ENCODE measurements around the gene SYNDIG1.

The SYNDIG1 gene

DNA sequence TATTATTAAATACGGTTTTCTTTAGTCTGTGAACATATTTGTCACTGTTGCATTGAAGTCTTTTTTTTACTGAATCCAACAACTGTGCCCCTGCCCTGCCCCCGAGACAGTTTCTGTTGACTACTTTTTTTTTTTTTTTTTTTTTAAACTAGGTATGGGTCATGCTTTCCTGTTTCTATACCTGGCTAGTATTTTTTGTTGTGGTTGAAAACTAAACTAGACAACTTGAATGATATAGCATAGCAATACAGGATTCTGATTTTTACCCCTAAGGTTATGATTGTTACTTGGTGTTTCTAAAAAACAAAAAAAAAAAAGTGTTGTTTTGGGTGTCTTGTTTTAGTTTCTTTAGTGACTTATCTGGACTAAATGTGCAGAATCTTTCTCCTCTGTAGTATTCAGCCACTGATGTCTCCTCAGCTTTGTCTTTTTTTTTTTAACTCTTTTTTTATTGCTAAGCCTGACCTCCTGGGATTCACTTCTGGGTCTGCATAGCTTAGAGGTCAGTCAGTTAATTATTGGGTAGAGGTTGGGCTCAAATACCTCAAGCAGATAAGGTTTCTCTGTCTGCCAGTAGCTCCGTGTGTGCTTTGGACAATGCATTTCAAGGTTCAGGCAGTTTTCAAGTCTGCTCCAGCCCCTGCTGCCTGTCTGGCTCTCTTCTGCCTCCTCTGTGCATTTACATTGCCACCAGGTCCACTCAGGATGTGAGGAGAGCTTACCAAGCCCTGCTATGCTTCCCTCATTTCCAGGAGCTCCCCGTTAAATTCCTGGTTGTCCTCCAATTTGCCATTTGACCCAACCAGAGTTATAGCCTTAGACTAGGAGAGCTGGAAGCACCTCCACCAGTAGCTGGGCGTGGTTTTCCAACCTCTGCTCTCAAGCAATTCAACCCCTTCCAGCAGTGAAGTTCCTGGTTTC lies 91.4 kb downstream of the SYNDIG1 start:
- DNase-seq (ENCODE audit: low read depth, low spot score) = no peak

DNA sequence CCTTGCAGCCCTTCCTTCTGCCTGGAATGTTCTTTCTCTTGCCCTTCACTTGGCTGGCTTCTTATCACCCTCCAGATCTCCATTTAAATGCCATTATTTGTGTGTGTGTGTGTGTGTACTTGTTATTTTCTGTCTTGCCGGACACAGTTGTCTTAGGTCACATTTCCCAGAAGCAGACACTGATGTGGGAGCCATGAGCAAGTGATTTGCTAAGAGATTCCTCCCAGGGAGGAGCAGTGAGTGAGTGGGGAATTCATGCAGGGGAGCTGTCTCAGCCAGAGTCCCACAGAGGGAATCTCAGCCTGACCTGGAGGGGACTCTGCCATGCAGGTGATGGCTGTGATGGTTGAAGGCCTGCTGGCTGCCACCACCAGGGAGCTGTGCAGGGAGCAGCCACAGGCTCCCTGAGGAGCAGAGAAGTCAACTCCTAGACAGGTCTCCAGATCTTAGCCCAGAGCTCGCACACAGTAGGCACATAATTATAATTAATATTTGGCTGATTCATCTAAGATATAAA lies 96.5 kb downstream of the SYNDIG1 start:
- no peak for DNase-seq (ENCODE audit: low read depth, low spot score)

DNA sequence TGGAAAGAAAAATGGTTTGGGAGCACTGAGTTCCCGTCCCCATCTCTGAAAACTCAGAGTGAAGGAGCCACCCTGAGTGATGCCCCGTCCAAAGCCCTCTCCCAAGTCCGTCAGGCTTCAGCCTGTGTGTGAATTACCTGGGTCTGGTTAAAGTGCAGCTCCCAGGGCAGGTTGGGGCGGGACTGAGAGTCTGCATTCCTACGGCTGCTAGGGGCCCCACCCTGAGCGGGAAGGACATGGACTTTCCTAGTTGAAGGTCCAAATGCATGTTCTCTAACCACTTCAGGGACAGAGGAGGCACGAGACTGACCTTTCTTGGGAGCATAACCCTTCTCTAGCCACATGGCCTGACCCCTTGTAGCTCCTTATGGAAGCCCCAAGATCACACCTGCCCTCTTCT lies 97.2 kb downstream of the SYNDIG1 start:
- DNase-seq (ENCODE audit: low read depth, low spot score) = no peak

GRCh38 chr20:24567508-24567907 lies 98.1 kb downstream of the SYNDIG1 start:
- DNase-seq (ENCODE audit: low read depth, low spot score) = no peak

DNA sequence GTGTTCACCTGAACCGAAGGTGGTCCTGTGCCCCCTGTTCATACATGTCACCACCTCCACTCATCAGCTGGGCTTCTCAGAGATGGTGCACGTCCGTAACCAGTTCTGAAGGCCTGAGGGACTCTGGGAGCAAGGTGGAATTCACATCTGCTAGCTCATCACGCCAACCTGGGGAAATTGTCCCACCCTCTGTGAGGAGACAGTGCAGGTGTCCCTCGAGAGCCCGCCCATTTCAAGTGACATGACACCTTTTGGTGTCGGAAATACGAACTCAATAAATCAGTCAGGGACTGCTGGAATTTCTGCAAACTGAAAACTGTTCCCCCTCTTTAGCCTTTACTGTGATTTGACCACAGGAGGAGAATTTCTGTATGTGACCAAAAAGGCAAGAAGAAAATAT lies 99.4 kb downstream of the SYNDIG1 start:
- DNase-seq (ENCODE audit: low read depth, low spot score) = no peak

DNA sequence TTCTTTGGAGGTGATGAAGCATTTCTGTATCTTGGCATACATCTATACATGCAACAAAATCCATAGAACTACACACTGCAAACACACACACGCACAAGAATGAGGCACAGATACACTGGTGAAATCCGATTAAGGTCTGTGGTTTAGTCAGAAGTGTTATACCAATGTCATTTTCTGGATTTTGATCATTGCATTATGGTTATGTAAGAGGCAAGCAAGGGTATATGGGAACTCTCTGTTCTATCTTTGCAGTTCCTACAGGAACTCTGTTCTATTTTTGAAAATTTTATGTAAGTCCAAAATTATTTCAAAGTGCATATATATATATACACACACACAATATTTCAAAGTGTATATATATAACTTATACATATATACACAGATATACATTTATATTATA lies 101.7 kb downstream of the SYNDIG1 start:
- no peak for DNase-seq (ENCODE audit: low read depth, low spot score)

GRCh38 chr20:24572140-24572539 lies 102.7 kb downstream of the SYNDIG1 start:
- no peak for DNase-seq (ENCODE audit: low read depth, low spot score)

GRCh38 chr20:24572862-24573261 lies 103.4 kb downstream of the SYNDIG1 start:
- no peak for DNase-seq (ENCODE audit: low read depth, low spot score)

GRCh38 chr20:24573557-24573956 lies 104.1 kb downstream of the SYNDIG1 start:
- no peak for DNase-seq (ENCODE audit: low read depth, low spot score)

DNA sequence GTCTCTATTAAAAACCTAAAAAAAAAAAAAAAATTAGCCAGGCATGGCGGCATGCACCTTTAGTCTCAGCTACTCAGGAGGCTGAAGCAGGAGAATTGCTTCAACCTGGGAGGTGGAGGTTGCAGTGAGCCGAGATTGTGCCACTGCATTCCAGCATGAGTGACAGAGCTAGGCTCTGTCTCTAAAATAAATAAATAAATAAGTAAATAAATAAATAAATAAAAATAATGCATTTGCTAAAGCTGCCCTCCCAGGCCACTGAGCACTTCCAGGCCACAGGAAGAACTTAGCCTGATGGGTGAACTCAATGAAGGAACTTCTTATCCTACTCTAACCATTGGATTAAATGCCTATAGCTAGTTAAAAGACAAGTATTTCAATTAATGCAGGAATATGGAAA lies 104.9 kb downstream of the SYNDIG1 start:
- DNase-seq (ENCODE audit: low read depth, low spot score) = no peak

DNA sequence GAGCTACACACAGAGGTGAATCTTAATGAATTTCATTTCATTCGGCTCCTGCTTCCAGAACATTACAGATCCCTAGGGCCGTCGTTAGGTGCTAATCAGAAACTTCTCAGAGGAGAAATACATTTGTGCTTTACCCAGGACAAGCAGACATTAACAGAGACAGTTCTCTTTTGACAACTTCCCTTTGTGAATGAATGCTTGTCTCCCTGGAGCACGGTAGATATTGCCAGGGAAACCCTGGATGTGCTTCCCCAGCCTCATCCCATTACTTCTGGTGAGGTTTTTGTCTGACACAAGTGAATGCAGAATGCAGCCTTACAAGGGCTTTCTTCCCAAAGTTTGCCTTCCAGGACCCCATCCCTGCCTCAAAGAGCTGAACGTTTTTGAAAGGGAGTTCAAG lies 105.4 kb downstream of the SYNDIG1 start:
- DNase-seq (ENCODE audit: low read depth, low spot score) = no peak

DNA sequence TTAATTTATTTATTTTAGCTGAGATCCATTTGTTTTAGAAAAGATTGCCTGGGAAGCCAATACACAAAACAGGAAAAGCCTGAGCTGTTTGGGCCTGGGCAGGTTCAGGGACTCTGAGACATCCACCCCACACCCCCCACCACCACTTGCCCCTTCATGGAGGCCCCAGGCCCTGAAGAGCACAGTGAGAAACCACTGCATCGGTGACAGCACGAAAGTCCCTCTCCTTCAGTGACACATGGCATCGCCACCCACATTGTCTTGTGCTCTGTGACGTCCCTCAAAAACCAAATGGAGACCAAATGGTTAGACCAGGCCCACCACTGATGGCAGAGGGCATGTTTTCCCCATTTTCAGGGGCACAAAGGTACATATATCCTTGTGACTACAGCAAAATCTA lies 106.4 kb downstream of the SYNDIG1 start:
- DNase-seq (ENCODE audit: low read depth, low spot score) = no peak

- DNase-seq (ENCODE audit: low read depth, low spot score) = no peak
These were observed 107.0 kb downstream of the SYNDIG1 start for GRCh38 chr20:24576447-24576846.

DNA sequence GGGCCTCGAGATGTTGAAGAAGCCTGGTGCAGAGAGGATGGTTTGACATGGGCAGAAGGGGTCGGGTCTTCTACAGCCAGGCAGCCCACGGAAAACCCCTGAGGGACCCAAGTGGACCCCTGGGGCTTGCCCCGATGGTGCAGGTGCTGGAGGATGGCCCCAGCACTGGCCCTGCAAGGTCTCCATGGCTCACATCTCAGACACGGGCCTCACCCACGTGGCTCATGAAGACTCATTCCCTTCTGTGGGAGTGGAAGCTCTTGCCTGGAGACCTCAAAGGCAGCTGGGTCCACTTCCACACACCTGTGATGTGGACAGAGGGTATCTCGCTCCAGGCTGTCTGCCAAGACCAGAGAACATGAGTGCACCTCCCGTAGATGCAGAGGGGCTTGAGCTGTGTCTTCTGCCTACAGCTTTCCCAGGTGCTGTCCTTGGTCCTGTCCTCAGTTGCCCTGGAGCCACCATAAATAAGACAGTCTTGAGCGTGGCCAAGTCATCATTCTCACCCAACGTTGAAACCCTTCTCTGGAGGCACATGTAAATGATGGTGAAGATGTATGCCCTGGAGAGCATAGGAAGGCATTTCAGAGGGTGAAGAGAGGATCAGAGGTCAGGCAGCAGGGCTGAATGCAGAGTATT lies 108.0 kb downstream of the SYNDIG1 start:
- no peak for DNase-seq (ENCODE audit: low read depth, low spot score)

GRCh38 chr20:24578567-24579415 lies 109.4 kb downstream of the SYNDIG1 start:
- no peak for DNase-seq (ENCODE audit: low read depth, low spot score)

DNA sequence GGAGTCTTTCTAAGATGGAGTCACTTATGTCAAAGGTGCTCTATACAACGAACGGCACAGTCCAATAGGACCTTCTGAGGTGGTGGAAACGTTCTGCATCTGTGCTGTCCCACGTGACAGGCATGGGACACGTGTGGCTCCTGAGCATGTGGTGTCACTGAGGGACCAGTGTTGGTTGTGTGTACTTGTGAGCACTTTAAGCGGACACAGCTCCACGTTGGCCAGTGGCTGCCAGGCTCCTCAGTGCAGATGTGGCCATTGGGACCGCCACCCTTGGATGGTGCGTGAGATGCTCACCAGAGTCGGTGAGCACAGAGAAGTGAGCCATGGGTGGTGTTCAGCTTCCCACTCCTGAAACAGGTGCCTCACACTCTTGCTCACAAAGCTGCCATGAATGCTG lies 110.0 kb downstream of the SYNDIG1 start:
- no peak for DNase-seq (ENCODE audit: low read depth, low spot score)

DNA sequence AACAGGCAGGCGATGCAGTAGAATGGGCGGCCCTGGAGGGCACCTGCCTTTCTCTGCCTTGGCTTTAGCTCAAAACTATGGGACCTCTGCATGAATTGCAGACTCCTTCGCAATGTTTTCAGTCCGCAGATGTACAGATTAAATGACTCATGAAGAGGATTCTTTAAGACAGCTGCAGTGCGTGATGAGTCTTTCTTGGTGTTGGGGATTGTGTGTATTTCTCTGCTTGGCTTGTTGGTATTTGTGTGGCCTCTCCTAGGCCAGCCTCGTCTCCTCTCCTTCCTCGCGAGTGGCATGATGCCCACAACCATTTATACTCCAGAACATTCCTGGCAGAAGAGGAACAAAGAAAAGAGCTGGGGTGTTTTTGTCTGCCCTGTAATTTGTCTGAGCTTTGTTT lies 110.6 kb downstream of the SYNDIG1 start:
- no peak for DNase-seq (ENCODE audit: low read depth, low spot score)

DNA sequence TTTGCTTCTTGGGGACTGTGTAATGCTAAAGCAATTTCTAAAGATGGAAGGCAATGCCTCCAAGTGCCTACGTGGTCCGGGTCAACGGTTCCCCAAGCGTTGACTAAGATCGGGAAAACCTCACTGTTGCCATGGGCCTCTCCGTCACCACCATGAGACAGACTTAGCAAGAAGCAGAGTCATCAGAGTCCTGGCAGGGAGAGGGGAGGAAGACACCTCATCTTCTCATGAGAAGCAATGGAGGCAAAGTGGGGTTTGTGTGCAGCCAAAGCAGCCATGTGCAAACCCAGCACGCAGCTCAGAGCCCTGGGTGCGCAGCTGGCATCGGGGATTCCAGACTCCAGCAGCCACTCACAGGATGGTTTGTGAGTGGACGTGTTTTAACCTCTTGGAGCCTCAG lies 111.4 kb downstream of the SYNDIG1 start:
- no peak for DNase-seq (ENCODE audit: low read depth, low spot score)

DNA sequence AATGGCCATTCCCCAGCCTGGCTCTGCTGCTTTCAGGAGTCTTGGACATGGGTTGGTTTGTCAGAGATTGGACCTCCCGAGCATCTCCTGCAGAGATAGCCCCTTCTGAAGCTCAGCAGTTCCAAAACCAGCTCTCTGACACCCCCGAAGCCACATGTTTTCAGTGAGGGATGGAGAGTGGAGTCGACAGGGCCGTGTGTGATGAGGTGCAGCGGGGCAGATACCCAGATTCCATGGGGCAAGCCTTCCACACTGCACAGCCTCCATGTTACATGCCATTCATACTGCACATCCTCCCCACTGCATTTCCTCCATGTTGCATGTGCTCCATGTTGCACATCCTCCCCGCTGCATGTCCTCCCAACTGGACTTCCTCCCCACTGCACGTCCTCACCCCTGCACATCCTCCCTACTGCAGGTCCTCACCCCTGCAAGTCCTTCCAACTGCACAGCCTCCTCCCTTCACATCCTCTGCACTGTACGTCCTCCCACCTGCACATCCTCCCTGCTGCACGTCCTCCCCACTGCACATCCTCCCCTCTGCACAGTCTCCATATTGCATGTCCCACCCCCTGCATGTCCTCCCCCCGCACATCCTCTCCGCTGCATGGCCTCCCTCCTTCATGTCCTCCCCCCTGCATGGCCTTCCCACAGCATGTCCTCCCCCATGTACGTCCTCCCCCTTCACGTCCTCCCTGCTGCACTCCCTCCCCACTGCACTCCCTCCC lies 112.2 kb downstream of the SYNDIG1 start:
- no peak for DNase-seq (ENCODE audit: low read depth, low spot score)

DNA sequence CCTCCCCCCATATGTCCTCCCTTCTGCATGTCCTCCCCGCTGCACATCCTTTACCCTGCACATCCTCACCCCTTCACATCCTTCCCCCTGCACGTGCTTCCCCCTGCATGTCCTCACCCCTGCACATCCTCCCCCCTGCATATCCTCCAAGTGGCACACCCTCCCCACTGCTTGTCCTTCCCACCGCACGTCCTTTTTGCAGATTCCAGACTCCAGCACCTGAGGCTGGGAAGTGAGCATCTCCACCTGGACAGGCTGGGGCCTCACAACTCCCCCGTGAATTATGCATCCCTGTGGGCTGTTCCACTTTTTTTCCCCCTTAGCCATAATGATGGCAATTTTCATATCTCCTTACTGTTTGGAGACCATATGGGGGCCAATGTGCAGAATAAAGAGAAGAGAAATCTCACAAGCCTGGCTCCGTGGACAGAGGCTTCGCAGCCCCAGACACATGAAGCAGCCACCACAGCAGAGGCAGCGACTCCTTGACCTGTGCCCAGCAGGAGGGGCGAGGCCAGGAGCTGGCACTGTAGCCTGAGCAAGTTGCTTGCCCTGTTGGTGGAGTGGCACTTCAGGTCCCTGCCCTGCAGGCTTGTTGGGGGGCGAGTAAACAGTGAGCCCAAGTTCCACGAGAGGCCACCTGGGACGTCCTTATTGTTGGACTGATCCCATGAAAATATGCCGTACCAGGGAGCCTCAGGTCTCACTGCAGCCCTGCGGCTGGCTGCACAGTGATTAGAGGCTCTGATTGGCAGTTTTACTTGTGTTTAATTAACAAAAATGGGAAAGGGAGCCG lies 113.1 kb downstream of the SYNDIG1 start:
- no peak for DNase-seq (ENCODE audit: low read depth, low spot score)

All from activated CD4-positive, CD25-positive, alpha-beta regulatory T cell treated with anti-CD3 and anti-CD28 coated beads, Interleukin-2, amount 50 U/mL, for 16 hours (primary cell).